ENCODE measurements around the gene GTF3C5.

GTF3C5 gene

GRCh38 chr9:133063500-133064231, 32.9 kb downstream of the GTF3C5 start:
- H3K9me3 ChIP-seq (ENCODE audit: severe bottlenecking) = no peaks in the 10 kb centered on the region
- no peak overlapping the region; the same call in 1 of the 2 replicates for H3K27ac ChIP-seq
- no peak overlapping the region for H3K4me3 ChIP-seq (ENCODE audit: low read depth, low read length)
- DNase-seq = no peak
- H3K27me3 ChIP-seq (ENCODE audit: insufficient read depth, low read depth, severe bottlenecking) = no peaks in the 10 kb centered on the region
- no peak for TF ChIP-seq CTCF (IDR thresholded peaks at IDR 0.05; ENCODE audit: low read depth, low read length)
- peaks cover 58% of the 10 kb centered on the region for H3K36me3 ChIP-seq

DNA sequence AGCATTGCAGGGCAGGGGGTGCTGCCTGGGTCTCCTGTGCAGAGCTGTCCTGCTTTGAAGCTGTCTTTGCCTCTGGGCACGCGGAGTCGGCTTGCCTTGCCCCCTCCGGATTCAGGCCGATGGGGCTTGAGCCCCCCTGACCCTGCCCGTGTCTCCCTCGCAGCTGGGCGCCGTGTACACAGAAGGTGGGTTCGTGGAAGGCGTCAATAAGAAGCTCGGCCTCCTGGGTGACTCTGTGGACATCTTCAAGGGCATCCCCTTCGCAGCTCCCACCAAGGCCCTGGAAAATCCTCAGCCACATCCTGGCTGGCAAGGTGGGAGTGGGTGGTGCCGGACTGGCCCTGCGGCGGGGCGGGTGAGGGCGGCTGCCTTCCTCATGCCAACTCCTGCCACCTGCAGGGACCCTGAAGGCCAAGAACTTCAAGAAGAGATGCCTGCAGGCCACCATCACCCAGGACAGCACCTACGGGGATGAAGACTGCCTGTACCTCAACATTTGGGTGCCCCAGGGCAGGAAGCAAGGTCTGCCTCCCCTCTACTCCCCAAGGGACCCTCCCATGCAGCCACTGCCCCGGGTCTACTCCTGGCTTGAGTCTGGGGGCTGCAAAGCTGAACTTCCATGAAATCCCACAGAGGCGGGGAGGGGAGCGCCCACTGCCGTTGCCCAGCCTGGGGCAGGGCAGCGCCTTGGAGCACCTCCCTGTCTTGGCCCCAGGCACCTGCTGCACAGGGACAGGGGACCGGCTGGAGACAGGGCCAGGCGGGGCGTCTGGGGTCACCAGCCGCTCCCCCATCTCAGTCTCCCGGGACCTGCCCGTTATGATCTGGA, 33.7 kb downstream of the GTF3C5 start:
- Histone ChIP-seq H3K36me3 (peaks cover 54% of the 10 kb centered on the region), H3K9me3 (ENCODE audit: severe bottlenecking) (no peaks in the 10 kb centered on the region), H3K4me3 (ENCODE audit: low read depth, low read length) (no peak overlapping the region), H3K27ac (no peak overlapping the region), H3K27me3 (ENCODE audit: insufficient read depth, low read depth, severe bottlenecking) (no peaks in the 10 kb centered on the region)
- no peak for DNase-seq
- TF ChIP-seq CTCF (IDR thresholded peaks at IDR 0.05; ENCODE audit: low read depth, low read length) = no peak

DNA sequence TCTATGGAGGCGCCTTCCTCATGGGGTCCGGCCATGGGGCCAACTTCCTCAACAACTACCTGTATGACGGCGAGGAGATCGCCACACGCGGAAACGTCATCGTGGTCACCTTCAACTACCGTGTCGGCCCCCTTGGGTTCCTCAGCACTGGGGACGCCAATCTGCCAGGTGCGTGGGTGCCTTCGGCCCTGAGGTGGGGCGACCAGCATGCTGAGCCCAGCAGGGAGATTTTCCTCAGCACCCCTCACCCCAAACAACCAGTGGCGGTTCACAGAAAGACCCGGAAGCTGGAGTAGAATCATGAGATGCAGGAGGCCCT, 34.2 kb downstream of the GTF3C5 start:
- no peak overlapping the region for H3K4me3 ChIP-seq (ENCODE audit: low read depth, low read length)
- H3K36me3 ChIP-seq = peaks cover 56% of the 10 kb centered on the region
- no peaks in the 10 kb centered on the region for H3K27me3 ChIP-seq (ENCODE audit: insufficient read depth, low read depth, severe bottlenecking)
- TF ChIP-seq CTCF (IDR thresholded peaks at IDR 0.05; ENCODE audit: low read depth, low read length) = no peak
- H3K27ac ChIP-seq = no peak overlapping the region
- H3K9me3 ChIP-seq (ENCODE audit: severe bottlenecking) = no peaks in the 10 kb centered on the region
- DNase-seq = no peak

DNA sequence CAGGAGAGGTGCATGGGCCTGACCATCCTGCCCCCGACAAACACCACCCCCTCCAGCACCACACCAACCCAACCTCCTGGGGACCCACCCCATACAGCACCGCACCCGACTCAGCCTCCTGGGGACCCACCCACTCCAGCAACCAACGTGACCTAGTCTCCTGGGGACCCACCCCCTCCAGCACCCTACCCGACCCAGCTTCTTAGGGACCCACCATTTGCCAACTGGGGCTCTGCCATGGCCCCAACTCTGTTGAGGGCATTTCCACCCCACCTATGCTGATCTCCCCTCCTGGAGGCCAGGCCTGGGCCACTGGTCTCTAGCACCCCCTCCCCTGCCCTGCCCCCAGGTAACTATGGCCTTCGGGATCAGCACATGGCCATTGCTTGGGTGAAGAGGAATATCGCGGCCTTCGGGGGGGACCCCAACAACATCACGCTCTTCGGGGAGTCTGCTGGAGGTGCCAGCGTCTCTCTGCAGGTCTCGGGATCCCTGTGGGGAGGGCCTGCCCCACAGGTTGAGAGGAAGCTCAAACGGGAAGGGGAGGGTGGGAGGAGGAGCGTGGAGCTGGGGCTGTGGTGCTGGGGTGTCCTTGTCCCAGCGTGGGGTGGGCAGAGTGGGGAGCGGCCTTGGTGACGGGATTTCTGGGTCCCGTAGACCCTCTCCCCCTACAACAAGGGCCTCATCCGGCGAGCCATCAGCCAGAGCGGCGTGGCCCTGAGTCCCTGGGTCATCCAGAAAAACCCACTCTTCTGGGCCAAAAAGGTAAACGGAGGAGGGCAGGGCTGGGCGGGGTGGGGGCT, 35.6 kb downstream of the GTF3C5 start:
- H3K27ac ChIP-seq = no peak overlapping the region
- DNase-seq = no peak
- TF ChIP-seq CTCF (IDR thresholded peaks at IDR 0.05; ENCODE audit: low read depth, low read length) = no peak
- no peak overlapping the region for H3K4me3 ChIP-seq (ENCODE audit: low read depth, low read length)
- H3K36me3 ChIP-seq = peaks cover 59% of the 10 kb centered on the region
- no peaks in the 10 kb centered on the region for H3K27me3 ChIP-seq (ENCODE audit: insufficient read depth, low read depth, severe bottlenecking)
- no peaks in the 10 kb centered on the region for H3K9me3 ChIP-seq (ENCODE audit: severe bottlenecking)

DNA sequence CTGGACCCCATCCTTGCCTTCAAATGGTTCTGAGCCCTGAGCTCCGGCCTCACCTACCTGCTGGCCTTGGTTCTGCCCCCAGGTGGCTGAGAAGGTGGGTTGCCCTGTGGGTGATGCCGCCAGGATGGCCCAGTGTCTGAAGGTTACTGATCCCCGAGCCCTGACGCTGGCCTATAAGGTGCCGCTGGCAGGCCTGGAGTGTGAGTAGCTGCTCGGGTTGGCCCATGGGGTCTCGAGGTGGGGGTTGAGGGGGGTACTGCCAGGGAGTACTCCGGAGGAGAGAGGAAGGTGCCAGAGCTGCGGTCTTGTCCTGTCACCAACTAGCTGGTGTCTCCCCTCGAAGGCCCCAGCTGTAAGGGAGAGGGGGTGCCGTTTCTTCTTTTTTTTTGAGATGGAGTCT, 36.2 kb downstream of the GTF3C5 start:
- no peaks in the 10 kb centered on the region for H3K27me3 ChIP-seq (ENCODE audit: insufficient read depth, low read depth, severe bottlenecking)
- TF ChIP-seq CTCF (IDR thresholded peaks at IDR 0.05; ENCODE audit: low read depth, low read length) = no peak
- peaks cover 2% of the 10 kb centered on the region for H3K9me3 ChIP-seq (ENCODE audit: severe bottlenecking)
- no peak overlapping the region for H3K27ac ChIP-seq
- no peak overlapping the region for H3K4me3 ChIP-seq (ENCODE audit: low read depth, low read length)
- H3K36me3 ChIP-seq = peaks cover 62% of the 10 kb centered on the region
- DNase-seq = no peak
